Left lung (tissue), 10 donors: ENCODE data around the gene PSMC4. TPM values are rescaled to one million over a fixed set of nuclear protein-coding genes. Genes with fewer than 3 reads are reported as not detected.

Experiments used
- ATAC-seq: fragments of 200-7000 bp; cut with Tn5 transposase; one replicate; pipeline ENCODE4 v1.9.1; 2020; ENCODE audit warnings: moderate library complexity
- DNase-seq, 4 donors: peaks; one replicate each; pipeline ENCODE4 v3.0.0-alpha.2; 2013 to 2020
- H3K27ac ChIP-seq, 2 donors: fragments of 200-600 bp; sonication (generic) in 1 of 2; one replicate each; pipeline versions ENCODE4 v1.5.0 to v1.8.0; 2020 to 2021
- H3K27me3 ChIP-seq, 2 donors: fragments of 200-600 bp; sonication (generic) in 1 of 2; one replicate each; pipeline versions ENCODE4 v1.5.0 to v1.8.0; 2020 to 2021
- H3K36me3 ChIP-seq, 2 donors: fragments of 200-600 bp; sonication (generic) in 1 of 2; one replicate each; pipeline versions ENCODE4 v1.5.0 to v1.8.0; 2020 to 2021
- H3K4me1 ChIP-seq, 2 donors: fragments of 200-600 bp; one replicate each; pipeline ENCODE4 v1.8.0; 2021
- H3K4me3 ChIP-seq, 2 donors: fragments of 200-600 bp; sonication (generic) in 1 of 2; one replicate each; pipeline versions ENCODE4 v1.5.0 to v1.8.0; 2020 to 2021; ENCODE audit warnings: mild to moderate bottlenecking in 1 of 2
- H3K9me3 ChIP-seq, 2 donors: fragments of 200-600 bp; sonication (generic) in 1 of 2; one replicate each; pipeline versions ENCODE4 v1.5.0 to v1.8.0; 2020 to 2021
- CTCF ChIP-seq, 2 donors: fragments of 200-600 bp; sonication (generic) in 1 of 2; IDR thresholded peaks; one replicate each; pipeline versions ENCODE4 v1.5.0 to v1.8.0; 2021; ENCODE audit warnings: antibody characterized with exemption in 2 of 2
- intact Hi-C, 2 donors: fragments of 100-400 bp; cut with DNase I; formaldehyde crosslinking; loops; one replicate each; pipeline versions ENCODE4 v1.11.2 to v1.14.2; 2022
- polyA plus RNA-seq, 6 donors: library from polyadenylated mRNA; unstranded; fragments of 120-200 nt; gene quantifications; one replicate each; pipeline ENCODE4 v1.2.1, GENCODE V29; 2013; ENCODE audit not compliant: insufficient read length in 6 of 6
- total RNA-seq, 2 donors: library from RNA; stranded (reverse); fragmentation: NEBNext Ultra II Directional; extraction: Animal tissue kit (Norgen Biotek cat#: 25700); gene quantifications; one replicate each; pipeline ENCODE4 v1.2.1, GENCODE V29; 2021
- donor health status: DM: no; HTN: yes; CAD: no.
- donor health status: DM: no; HTN: no; CAD: no.

The PSMC4 gene
- total and polyA plus RNA-seq, 8 donors, result 52.3 to 94.9 (median 61.5) TPM

GRCh38 chr19:39971380-39972035 is 543 bp downstream of the PSMC4 start:
- H3K4me1 ChIP-seq, result peaks cover 10 to 29% of the 10 kb centered on the region in 2 donors
- H3K27ac ChIP-seq, result peak overlapping the region; percentile 51 to 87
- peaks cover 0 to 15% of the 10 kb centered on the region in 2 donors for H3K27me3 ChIP-seq
- DNase-seq (peak in 1 of 4 donors; percentile 82), ATAC-seq (no peak)
- intact Hi-C loops, result no loop called here
- peak overlapping the region; percentile 88 to 91 for H3K4me3 ChIP-seq
- TF ChIP-seq CTCF (IDR thresholded peaks at IDR 0.05), result no peak
- no peaks in the 10 kb centered on the region for H3K9me3 ChIP-seq
- H3K36me3 ChIP-seq, result peaks cover 0 to 45% of the 10 kb centered on the region in 2 donors

GRCh38 chr19:39974377-39975155 is 3.6 kb downstream of the PSMC4 start:
- DNase-seq, result no peak
- no peaks in the 10 kb centered on the region for H3K27me3 ChIP-seq
- H3K27ac ChIP-seq, result no peak overlapping the region
- intact Hi-C loops, result no loop called here
- no peaks in the 10 kb centered on the region for H3K9me3 ChIP-seq
- peaks cover 0 to 76% of the 10 kb centered on the region in 2 donors for H3K36me3 ChIP-seq
- H3K4me1 ChIP-seq, result peaks cover 10 to 28% of the 10 kb centered on the region in 2 donors
- ATAC-seq, result no peak
- H3K4me3 ChIP-seq, result no peak overlapping the region
- no peak for TF ChIP-seq CTCF (IDR thresholded peaks at IDR 0.05)

- TF ChIP-seq CTCF (IDR thresholded peaks at IDR 0.05), result no peak
- H3K27me3 ChIP-seq, result no peaks in the 10 kb centered on the region
- peaks cover 0 to 65% of the 10 kb centered on the region in 2 donors for H3K36me3 ChIP-seq
- H3K9me3 ChIP-seq, result peaks cover 0 to 39% of the 10 kb centered on the region in 2 donors
- H3K27ac ChIP-seq, result no peak overlapping the region
- intact Hi-C loops, result no loop called here
- DNase-seq (no peak), ATAC-seq (no peak)
- no peak overlapping the region for H3K4me3 ChIP-seq
- H3K4me1 ChIP-seq, result no peaks in the 10 kb centered on the region
Observed at GRCh38 chr19:39982883-39983282, 11.9 kb downstream of the PSMC4 start.

- DNase-seq, result no peak
- ATAC-seq, result no peak
- intact Hi-C loops, result no loop called here
- peaks cover 4 to 56% of the 10 kb centered on the region in 2 donors for H3K36me3 ChIP-seq
- H3K9me3 ChIP-seq, result peaks cover 0 to 39% of the 10 kb centered on the region in 2 donors
- no peak for TF ChIP-seq CTCF (IDR thresholded peaks at IDR 0.05)
- H3K4me3 ChIP-seq, result no peak overlapping the region
- no peak overlapping the region for H3K27ac ChIP-seq
- no peaks in the 10 kb centered on the region for H3K4me1 ChIP-seq
- H3K27me3 ChIP-seq, result no peaks in the 10 kb centered on the region
Observed at GRCh38 chr19:39983695-39984300, 12.8 kb downstream of the PSMC4 start.

- peaks cover 0 to 39% of the 10 kb centered on the region in 2 donors for H3K9me3 ChIP-seq
- H3K36me3 ChIP-seq, result peaks cover 4 to 27% of the 10 kb centered on the region in 2 donors
- TF ChIP-seq CTCF (IDR thresholded peaks at IDR 0.05), result no peak
- intact Hi-C loops, result no loop called here
- H3K27me3 ChIP-seq, result no peaks in the 10 kb centered on the region
- ATAC-seq, result no peak
- H3K4me1 ChIP-seq, result no peaks in the 10 kb centered on the region
- H3K27ac ChIP-seq, result no peak overlapping the region
- DNase-seq, result no peak
- no peak overlapping the region for H3K4me3 ChIP-seq
Observed at GRCh38 chr19:39986643-39987042, 15.7 kb downstream of the PSMC4 start.
